SK-N-SH (cell line): ENCODE data around the gene IDH2.

Experiments
- CTCF ChIP-seq: fragments of 200-600 bp; sonication (generic); IDR thresholded peaks from 2 replicates; pipeline ENCODE4 v1.6.1; 2017; ENCODE audit warnings: antibody characterized with exemption, mild to moderate bottlenecking, moderate library complexity
- EP300 ChIP-seq, 2 experiments: IDR thresholded peaks; 2 replicates each; pipeline versions ENCODE4 v1.4.0 to v1.6.1; 2012; ENCODE audit warnings: borderline replicate concordance in 1 of 2, low read depth in 1 of 2, low read length in 1 of 2
- MAX ChIP-seq: IDR thresholded peaks from 2 replicates; pipeline ENCODE4 v1.4.0; 2012; ENCODE audit warnings: low read depth
- RFX5 ChIP-seq: IDR thresholded peaks from 2 replicates; pipeline ENCODE4 v1.6.1; 2012; ENCODE audit warnings: mild to moderate bottlenecking, improper control_type of control experiment, low read length

GRCh38 chr15:90044191-90044590 is 58.1 kb downstream of the IDH2 start:
- TF ChIP-seq RFX5 (no peak), CTCF (no peak), EP300 (IDR thresholded peaks at IDR 0.05; ENCODE audit: borderline replicate concordance in 1 of 2, low read depth in 1 of 2, low read length in 1 of 2) (no peak), MAX (no peak)
